ENCODE measurements around the gene PBX3. TPM values are rescaled to one million over a fixed set of nuclear protein-coding genes. Genes with fewer than 3 reads are reported as not detected.

The PBX3 gene
- total RNA-seq, 4 donors from 2014 or later = 25.7 to 71.5 (median 45.1) TPM

- Histone ChIP-seq H3K9me3 (no peaks in the 10 kb centered on the region), H3K27ac (no peak overlapping the region), H3K4me1 (no peaks in the 10 kb centered on the region), H3K4me3 (no peak overlapping the region), H3K27me3 (peaks cover under 1% of the 10 kb centered on the region), H3K36me3 (no peaks in the 10 kb centered on the region)
- TF ChIP-seq EP300 (IDR thresholded peaks at IDR 0.05) (no peak), CTCF (IDR thresholded peaks at IDR 0.05) (no peak), POLR2AphosphoS5 (IDR thresholded peaks at IDR 0.05) (no peak), POLR2A (IDR thresholded peaks at IDR 0.05) (no peak)
- no peak for DNase-seq (ENCODE audit: low spot score in 2 of 2)
- WGBS = 83% methylated on average over 21 of the region's 21 CpGs
These were observed 255.5 kb downstream of the PBX3 start for GRCh38 chr9:126002476-126003350.

GRCh38 chr9:126009047-126009446 is 261.9 kb downstream of the PBX3 start:
- Histone ChIP-seq H3K4me3 (no peak overlapping the region), H3K4me1 (no peaks in the 10 kb centered on the region), H3K27ac (no peak overlapping the region), H3K27me3 (no peaks in the 10 kb centered on the region), H3K36me3 (no peaks in the 10 kb centered on the region), H3K9me3 (no peaks in the 10 kb centered on the region)
- WGBS = 97% methylated on average over 2 of the region's 2 CpGs
- TF ChIP-seq EP300 (IDR thresholded peaks at IDR 0.05) = no peak
- no peak for DNase-seq (ENCODE audit: low spot score in 2 of 2)

- no peak overlapping the region for H3K27ac ChIP-seq
- H3K4me1 ChIP-seq = no peaks in the 10 kb centered on the region
- no peak overlapping the region for H3K4me3 ChIP-seq
- 68% methylated on average over 11 of the region's 12 CpGs for WGBS
- TF ChIP-seq EP300 (IDR thresholded peaks at IDR 0.05) (no peak), POLR2A (IDR thresholded peaks at IDR 0.05) (no peak)
- DNase-seq (ENCODE audit: low spot score in 2 of 2) = no peak
- H3K27me3 ChIP-seq = no peaks in the 10 kb centered on the region
- H3K36me3 ChIP-seq = no peaks in the 10 kb centered on the region
- no peaks in the 10 kb centered on the region for H3K9me3 ChIP-seq
These were observed 267.6 kb downstream of the PBX3 start for GRCh38 chr9:126014726-126015125.

GRCh38 chr9:126015424-126015823 is 268.3 kb downstream of the PBX3 start:
- Histone ChIP-seq H3K4me1 (no peaks in the 10 kb centered on the region), H3K27ac (no peak overlapping the region), H3K9me3 (no peaks in the 10 kb centered on the region), H3K27me3 (no peaks in the 10 kb centered on the region), H3K4me3 (no peak overlapping the region), H3K36me3 (no peaks in the 10 kb centered on the region)
- DNase-seq (ENCODE audit: low spot score in 2 of 2) = no peak
- 90% methylated on average over 17 of the region's 17 CpGs for WGBS
- TF ChIP-seq EP300 (IDR thresholded peaks at IDR 0.05) = no peak
- TF ChIP-seq POLR2AphosphoS5 (IDR thresholded peaks at IDR 0.05) = no peak
- no peak for TF ChIP-seq CTCF (IDR thresholded peaks at IDR 0.05)
- TF ChIP-seq POLR2A (IDR thresholded peaks at IDR 0.05) = no peak

- Histone ChIP-seq H3K9me3 (no peaks in the 10 kb centered on the region), H3K4me3 (no peak overlapping the region), H3K27ac (no peak overlapping the region), H3K4me1 (no peaks in the 10 kb centered on the region), H3K27me3 (no peaks in the 10 kb centered on the region), H3K36me3 (no peaks in the 10 kb centered on the region)
- WGBS = 80% methylated on average over 2 of the region's 24 CpGs
- TF ChIP-seq POLR2A (IDR thresholded peaks at IDR 0.05) = no peak
- no peak for TF ChIP-seq EP300 (IDR thresholded peaks at IDR 0.05)
- TF ChIP-seq POLR2AphosphoS5 (IDR thresholded peaks at IDR 0.05) = no peak
- TF ChIP-seq CTCF (IDR thresholded peaks at IDR 0.05) = no peak
- DNase-seq (ENCODE audit: low spot score in 2 of 2) = no peak
These were observed 269.6 kb downstream of the PBX3 start for GRCh38 chr9:126016579-126017290.

Other genes with a start within 250 kb of the PBX3 start
- gene MAPKAP1, start 40.2 kb upstream of the PBX3 start, total RNA-seq = 10 to 100 TPM; 57.6 to 70.2 (median 68.7) TPM

Measured in suprapubic skin (tissue), 4 donors.